Measurements from ENCODE around the gene RASGRF2.
"Not testable (repeated sequence)": the region's sequence is repeated elsewhere in the genome, so short reads cannot be mapped to it uniquely, and the experiment has no call there.

RASGRF2 gene

DNA sequence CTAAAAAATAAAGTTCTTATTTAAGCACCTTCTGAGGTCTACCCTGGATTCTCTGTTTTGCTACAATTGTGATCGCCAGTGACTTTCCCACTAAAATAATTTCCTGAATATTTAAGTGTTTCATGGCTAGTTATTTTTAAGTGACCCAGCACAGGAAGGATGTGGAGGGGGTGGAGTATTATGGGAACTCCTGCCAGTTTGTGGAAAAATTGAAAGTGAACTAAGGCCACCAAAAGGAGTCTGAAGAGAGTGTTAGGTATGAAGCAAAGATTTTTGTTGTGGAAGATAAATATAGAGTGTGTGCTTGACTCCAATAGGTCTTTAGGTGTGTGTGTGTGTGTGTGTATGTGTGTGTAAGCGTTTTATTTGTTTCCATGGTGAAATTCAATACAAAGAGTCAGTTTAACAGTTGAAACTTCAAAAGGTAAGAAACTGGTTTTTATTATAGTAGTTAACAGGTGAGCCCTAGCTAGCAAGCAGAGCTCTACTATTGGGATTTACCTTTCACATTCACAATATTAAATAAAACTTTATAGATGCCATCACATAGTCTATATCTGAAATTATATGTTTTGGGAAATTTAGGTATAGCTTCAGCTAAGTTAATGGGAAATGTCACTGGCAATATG, 25.6 kb downstream of the RASGRF2 start:
- DNase-seq (ENCODE audit: low read depth) = no peak

- no peak for DNase-seq (ENCODE audit: low read depth)
Measured at GRCh38 chr5:80986382-80986781, 26.2 kb downstream of the RASGRF2 start.

DNA sequence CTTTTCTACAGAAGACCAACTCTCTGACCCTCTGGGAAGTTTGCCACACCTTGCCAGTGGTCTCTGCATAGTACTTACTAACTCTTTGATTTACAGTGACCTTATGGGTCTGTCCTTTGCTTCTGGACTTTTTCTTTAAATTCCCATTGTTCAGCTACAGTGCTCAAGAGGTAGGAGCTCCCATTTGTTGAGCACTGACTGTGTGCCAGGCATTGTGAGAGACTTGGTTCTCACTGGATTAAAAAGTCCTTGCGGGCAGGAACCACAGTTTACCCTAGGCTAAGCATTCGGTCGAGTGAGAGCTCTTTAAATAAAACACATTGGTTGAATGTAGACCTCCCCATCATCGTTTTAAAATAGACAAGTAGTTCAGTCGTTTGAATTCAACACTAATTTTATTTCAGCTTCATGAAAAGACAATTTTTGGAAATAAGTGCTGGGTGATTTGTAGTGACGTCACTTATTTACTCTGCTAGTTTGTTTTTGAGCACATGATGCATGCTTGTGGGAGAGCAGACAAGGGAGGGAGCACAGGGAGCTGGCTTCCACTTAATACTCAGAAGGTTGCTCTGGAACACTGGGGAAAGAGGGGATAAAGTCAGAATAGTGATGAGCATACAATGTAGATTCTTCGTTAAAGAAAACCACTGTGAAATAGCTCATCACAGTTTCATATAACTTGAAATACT, 27.1 kb downstream of the RASGRF2 start:
- DNase-seq (ENCODE audit: low read depth) = no peak

DNA sequence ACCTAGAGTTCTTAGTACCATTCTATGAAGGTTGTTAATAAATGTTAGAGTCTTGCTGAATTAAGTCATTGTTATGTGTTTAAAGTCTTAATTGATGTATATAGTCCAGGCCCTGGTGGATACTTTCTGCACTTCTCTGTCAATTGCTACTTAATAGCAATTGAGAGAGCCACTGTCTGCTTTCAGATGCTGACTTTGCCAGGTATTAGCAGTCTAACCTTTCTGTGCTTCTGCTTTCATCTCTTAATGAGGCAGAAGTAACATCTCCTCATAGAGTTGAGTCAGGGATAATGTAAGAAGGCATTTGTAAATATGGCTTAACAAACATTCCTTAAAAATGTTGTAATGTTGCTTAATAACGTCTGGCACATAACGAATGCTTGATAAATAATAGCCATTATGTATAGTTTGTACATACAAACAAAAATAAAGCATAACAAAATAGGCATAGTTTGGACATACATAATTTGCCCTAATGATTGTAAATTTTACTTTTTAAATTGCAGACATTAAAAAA, 28.3 kb downstream of the RASGRF2 start:
- no peak for DNase-seq (ENCODE audit: low read depth)

DNA sequence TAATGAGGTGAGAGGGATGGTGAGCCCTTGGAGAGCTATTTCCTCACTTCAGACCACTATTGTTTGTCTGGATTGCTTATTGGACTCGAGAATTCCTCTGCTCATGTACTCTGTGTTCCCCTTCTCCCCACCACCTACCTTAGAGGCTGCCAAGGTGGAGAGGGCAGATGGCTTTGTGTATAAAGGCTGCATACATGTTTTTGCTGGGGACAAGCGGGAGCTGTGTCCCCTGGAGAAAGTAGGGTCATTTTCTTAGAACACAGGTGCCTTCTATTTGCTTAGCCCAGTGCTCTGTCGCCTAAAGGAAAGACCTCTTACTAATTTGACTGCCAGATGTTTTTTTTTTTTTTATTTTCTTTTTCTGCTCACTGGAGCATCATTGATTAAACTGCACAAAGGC, 29.7 kb downstream of the RASGRF2 start:
- DNase-seq (ENCODE audit: low read depth) = no peak

- DNase-seq (ENCODE audit: low read depth) = no peak
Measured at GRCh38 chr5:80990527-80990926, 30.4 kb downstream of the RASGRF2 start.

GRCh38 chr5:80990971-80991370, 30.8 kb downstream of the RASGRF2 start:
- no peak for DNase-seq (ENCODE audit: low read depth)

DNA sequence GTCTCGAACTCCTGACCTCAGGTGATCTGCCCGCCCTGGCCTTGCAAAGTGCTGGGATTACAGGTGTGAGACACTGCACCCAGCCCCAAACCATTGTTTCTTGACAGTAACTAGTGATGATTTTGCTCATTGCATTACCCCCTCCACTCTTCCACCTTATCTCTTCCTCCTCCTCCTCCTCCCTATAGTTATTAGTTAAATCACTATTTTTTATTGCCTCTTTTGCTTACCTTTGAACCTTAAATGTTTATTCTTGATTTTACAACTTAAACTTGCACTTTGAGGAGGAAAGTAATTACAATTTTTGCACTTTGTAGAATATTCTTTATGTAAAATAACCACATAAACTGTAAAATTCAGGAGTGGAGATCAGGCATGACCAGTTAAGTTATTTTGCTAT, 35.7 kb downstream of the RASGRF2 start:
- no peak for DNase-seq (ENCODE audit: low read depth)

DNA sequence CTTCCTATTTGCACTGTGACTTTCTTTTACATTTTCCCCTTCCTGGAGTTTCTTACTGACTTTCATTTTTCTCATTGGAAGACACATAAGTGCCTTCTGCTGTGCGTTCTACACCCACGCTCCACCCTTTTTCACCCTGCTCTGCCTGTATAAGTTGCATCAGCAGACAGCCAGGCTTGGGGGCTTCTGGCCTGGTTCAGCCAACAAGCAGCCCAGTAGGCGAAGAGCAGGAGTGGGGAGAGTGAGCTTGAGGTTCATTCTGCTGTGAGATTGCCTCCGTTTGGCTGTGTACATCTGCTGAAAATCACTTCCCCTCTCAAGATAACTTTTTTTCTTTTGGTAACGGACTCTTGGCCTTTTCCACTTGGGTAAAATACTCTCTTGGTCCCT, 38.4 kb downstream of the RASGRF2 start:
- DNase-seq (ENCODE audit: low read depth) = no peak

DNA sequence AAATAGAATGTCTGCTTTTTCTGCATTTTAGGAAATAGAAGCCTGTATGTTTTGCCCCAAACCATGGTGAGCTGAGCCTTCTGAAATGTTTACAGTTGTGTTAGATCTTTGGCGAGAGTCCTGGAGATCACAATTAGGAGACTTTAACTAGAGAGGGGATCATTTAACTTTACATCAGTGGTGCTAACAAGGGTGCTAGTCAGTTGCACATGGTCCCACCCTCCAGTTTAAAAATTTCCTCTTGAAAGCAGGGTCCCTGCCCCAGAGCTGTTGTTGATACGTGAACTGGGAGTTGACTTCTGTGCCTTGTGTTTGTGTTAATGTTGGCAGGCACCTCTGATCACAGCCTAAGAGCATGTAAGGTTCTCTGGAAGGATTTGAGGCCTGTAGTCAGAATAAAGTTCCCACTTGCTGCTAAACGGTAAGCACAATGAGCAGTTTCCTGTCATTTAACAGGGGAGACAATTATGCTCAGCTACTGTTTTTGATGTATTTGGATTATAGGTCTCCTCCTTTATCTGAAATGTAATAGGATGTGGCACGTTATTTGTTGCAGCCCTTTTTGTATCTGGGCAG, 43.7 kb downstream of the RASGRF2 start:
- DNase-seq (ENCODE audit: low read depth) = no peak

- no peak for DNase-seq (ENCODE audit: low read depth)
Measured at GRCh38 chr5:81005708-81006107, 45.5 kb downstream of the RASGRF2 start.

GRCh38 chr5:81006231-81006630, 46.1 kb downstream of the RASGRF2 start:
- no peak for DNase-seq (ENCODE audit: low read depth)

DNA sequence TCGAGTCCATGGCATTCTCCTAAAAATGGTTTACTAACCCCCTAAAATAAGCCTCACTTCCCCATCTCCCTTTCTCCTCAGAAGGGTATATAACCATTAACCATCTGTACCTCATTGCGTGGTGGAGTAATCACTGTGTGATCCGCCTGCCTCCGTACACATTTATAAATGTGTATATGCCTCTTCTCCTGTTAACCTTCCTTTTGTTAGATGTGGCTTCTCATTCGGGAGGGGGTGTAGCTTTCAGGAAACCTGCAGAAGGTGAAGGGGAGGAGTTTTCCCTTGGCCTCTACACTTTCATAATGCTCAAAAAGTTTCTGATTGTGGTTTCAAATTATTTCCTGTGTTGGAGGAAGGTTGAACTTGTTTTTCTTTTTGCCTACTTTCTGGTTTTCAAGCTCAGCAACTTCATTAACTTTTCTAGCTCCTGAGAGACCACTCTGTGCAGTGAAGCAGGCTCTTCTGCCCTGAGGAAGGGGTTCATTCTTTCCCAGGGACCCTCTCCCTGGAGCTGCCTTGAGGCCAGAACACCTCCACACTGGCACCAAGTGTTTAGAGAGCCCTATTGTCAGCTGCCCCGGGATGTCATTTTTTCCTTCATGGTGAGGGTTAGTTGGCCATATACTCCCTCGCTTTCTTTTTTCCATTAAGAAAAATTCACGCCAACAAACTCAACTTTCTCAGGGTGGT, 46.9 kb downstream of the RASGRF2 start:
- no peak for DNase-seq (ENCODE audit: low read depth)

GRCh38 chr5:81007637-81008027, 47.5 kb downstream of the RASGRF2 start:
- no peak for DNase-seq (ENCODE audit: low read depth)

DNA sequence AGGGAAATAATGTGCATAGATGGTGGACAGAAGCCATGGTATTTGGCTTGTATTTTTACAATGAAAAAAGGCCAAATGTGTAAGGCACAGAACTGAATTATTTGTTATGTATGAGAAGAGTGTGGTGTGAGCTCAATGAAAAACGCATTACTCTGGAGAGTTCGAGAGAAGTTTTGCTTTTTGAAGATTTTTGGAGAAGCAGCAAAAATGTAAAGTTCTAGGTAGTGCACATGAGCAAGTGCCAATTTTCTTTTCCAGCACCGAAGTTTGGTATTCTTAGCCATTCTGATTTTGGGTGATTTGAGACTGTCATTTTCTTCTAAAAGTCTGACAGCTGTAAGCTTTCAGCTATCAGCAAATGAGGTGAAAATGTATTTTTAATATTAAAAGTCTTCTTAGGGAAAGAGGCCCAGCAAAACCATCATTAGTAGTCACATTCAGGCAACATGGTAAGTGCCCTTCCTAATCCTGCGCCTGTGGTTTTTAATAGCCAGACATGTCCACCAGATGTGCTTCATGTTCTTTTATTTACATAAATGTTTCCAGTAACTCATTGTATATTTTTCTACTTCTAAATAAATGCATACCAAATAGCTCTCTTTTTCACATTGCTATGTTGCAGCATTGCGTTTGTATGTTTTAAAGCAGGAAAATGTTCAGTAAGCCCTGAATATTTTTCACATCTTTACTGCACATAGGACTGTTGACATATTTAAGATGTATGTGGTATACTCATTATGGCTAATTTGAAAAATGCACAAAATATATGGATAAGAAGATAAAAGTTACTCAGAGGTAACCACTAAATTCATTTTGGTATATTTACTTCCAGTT, 50.4 kb downstream of the RASGRF2 start:
- no peak for DNase-seq (ENCODE audit: low read depth)

DNA sequence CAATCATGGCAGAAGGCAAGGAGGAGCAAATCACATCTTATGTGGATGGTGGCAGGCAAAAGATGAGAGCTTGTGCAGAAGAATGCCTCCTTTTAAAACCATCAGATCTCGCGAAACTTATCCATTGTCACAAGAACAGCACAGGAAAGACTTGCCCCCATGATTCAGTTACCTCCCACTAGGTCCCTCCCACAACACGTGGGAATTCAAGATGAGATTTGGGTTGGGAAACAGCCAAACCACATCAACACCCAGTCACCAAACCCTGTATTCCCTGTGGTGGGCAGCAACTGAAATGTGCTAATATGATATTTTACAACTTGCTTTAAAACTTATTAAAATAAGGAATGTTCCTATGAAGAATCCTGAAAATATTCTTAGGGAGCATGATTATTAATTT, 54.2 kb downstream of the RASGRF2 start:
- DNase-seq (ENCODE audit: low read depth) = no peak

DNA sequence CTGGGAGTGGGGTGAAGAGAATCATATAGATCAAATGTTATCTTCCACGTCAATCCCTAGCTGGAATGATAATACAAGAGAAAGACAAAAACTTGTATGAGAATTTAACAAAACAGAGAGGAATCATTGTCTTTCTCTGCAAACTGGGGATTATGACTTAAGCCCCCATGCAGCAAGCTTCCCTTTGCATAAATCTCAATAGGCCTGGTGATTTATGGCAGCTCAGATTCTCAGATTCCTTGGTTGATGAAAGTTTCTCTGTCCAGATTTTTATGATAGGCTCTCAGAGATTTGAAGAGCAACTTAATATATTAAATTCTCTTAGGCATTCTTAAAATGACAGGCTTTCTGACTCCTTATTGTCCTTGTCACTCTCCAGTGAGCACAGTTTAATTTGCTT, 56.0 kb downstream of the RASGRF2 start:
- DNase-seq (ENCODE audit: low read depth) = no peak

GRCh38 chr5:81017320-81017719, 57.2 kb downstream of the RASGRF2 start:
- no peak for DNase-seq (ENCODE audit: low read depth)

GRCh38 chr5:81018608-81019007, 58.4 kb downstream of the RASGRF2 start:
- not testable (repeated sequence) for DNase-seq (ENCODE audit: low read depth)

DNA sequence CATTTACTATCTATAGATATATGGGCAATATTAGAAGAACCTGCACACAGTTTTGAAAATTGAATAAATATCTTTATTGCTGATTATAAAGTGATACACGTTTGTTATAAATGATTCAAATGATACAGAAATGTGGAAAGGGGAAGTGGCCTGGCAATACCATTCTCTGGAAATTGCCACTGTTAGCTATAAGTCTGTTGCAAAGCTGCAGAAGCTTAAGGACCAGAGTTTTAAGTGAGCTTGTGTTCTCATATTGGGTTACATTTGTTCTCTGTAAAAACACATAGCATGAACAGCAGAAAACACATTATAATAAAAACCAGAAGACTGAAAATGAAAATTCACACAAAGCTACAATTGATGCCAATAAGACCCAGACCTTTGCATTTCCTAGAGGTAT, 59.6 kb downstream of the RASGRF2 start:
- no peak for DNase-seq (ENCODE audit: low read depth)

- no peak for DNase-seq (ENCODE audit: low read depth)
Measured at GRCh38 chr5:81020478-81021167, 60.5 kb downstream of the RASGRF2 start.

Data from stimulated activated CD8-positive, alpha-beta memory T cell treated with anti-CD3 and anti-CD28 coated beads, Interleukin-12 subunit alpha, Interleukin-12 subunit beta, amount 100 ng/mL, for 4 hours (primary cell).